ENCODE measurements around the gene KCNJ5.
"Not testable (repeated sequence)": the region's sequence is repeated elsewhere in the genome, so short reads cannot be mapped to it uniquely, and the experiment has no call there.

Gene KCNJ5

GRCh38 chr11:128915149-128915521, 24.0 kb downstream of the KCNJ5 start:
- FAIRE-seq, result no peak

DNA sequence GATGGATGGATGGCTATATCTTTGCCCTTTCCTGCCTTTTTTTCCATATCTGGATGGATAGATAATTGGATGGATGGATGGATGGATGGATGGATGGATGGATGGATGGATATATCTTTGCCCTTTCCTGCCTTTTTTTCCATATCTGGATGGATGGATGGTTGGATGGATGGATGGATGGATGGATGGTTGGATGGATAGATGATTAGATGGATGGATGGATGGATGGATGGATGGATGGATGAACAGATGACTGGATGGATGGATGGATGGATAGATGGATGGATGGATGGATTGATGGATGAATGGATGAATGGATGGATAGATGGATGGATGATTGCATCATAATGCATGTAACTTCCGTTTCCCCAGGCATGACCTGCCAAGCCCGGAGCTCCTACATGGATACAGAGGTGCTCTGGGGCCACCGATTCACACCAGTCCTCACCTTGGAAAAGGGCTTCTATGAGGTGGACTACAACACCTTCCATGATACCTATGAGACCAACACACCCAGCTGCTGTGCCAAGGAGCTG, 24.9 kb downstream of the KCNJ5 start:
- no peak for FAIRE-seq

GRCh38 chr11:128916681-128917080, 25.5 kb downstream of the KCNJ5 start:
- FAIRE-seq, result no peak

DNA sequence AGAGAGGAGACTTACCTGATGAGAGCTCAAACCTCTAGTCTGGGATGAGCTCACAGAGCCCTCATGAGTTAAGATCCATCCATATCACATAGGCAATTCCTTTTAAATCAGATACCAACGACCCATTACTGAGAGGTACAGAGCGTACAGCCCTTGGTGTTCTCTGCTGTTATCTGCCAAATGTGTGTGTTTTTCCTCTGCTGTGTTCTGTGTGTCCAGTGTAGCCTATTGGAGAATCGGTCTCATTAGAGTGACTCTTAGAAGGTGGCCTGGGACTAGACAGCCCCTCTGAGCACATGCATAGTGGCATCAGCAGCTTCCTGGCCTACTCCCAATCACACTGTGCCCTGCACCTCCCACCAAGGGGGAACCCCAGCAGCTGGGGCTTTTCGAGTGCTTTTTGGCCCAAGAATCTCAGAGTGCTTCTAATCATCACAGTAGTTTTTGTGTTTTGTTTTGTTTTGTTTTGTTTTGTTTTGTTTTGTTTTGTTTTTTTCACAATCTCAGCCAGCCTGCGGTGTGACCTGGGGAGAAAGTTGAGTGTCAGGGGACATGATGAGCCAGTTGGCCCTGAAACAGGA, 26.1 kb downstream of the KCNJ5 start:
- FAIRE-seq, result no peak

GRCh38 chr11:128919216-128919615, 28.1 kb downstream of the KCNJ5 start:
- no peak for FAIRE-seq

GRCh38 chr11:128919635-128920034, 28.5 kb downstream of the KCNJ5 start:
- not testable (repeated sequence) for FAIRE-seq

DNA sequence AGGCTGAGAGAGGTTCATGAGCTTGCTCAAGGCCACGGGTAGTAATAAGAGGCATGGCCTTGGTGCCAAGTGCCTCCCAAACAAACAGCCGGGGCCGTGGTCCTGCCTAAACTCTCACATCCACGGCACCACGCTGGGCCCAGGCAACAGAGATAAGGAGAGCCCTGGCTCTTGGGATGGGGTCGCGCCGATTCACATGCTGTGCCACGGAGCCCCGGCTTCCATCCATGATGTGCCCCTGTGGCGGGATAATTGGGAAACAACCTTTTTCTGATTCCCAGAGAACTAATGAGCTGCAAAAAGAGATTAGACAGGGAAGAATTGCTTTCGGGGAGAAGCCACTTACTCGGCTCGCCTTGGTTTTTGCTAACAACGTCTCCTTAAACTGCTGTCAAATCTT, 29.5 kb downstream of the KCNJ5 start:
- FAIRE-seq, result no peak

GRCh38 chr11:128921793-128922192, 30.6 kb downstream of the KCNJ5 start:
- no peak for FAIRE-seq

DNA sequence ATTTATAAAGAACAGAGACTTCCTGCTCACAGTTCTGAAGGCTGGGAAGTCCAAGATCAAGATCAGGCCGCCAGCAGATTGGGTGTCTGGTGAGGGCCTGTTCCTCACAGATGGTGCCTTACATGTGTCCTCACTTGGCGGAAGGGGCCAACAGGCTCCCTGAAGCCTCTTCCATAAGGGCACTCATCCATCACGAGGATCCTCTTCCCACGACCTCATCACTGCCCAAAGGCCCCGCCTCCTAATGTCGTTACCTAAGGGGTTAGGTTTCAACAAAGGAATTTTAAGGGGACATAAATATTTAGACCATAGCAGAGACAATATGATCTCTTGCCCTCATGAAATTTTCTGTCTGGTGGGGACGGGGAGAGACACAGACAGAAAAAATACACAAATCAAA, 32.9 kb downstream of the KCNJ5 start:
- no peak for FAIRE-seq

DNA sequence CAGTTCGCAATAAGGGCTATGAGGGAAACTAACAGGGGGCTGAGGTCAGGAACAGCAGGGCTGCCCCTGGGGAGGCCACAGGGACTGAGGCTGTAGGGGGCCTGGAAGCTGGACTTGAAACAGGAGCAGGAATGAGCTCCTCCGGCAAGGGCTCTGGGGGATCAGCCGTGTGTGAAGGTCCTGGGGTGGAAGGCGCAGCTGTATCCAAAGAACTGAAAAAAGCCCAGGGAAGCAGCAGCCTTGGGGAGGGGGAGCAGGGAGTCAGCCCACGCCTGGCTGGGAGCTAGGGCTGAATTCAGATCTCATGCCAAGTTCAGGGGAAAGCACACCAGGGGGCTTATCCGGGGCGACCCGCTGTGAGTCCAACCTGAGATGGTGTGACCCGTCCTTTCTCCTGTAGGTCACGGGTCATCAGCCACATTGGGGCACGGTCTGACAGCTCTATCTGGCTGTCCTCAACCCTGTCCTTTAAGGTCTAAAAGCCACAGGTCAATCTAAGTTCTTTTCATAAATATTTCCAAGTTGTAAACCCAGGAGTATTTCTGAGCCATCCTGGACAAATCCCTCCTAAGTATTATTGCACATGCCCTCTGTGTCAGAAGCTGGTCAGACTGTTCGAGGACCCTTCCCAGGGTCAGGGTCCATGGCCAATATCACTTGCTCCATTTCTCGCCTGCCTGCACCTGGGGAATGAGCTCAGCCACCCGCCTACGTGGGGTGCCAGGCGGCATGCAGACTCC, 33.5 kb downstream of the KCNJ5 start:
- FAIRE-seq, result no peak

DNA sequence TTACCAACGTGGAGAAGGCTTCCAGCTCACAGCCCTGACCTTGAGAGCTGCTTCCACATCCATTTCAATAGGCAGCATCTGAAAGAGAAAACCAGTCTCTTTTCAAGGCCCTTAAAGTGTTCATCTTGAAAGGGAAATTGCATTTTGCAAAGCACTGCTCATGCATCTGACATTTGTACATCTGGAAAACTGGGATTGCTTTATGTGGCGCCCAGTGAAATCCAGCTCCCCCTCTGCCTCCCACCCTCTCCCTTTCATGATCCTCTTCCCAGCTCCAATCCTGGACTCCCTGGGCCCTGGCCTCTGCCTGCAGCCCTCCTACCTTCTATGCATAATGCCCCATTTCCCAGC, 34.1 kb downstream of the KCNJ5 start:
- no peak for FAIRE-seq

GRCh38 chr11:128926000-128926399, 34.8 kb downstream of the KCNJ5 start:
- FAIRE-seq, result no peak

DNA sequence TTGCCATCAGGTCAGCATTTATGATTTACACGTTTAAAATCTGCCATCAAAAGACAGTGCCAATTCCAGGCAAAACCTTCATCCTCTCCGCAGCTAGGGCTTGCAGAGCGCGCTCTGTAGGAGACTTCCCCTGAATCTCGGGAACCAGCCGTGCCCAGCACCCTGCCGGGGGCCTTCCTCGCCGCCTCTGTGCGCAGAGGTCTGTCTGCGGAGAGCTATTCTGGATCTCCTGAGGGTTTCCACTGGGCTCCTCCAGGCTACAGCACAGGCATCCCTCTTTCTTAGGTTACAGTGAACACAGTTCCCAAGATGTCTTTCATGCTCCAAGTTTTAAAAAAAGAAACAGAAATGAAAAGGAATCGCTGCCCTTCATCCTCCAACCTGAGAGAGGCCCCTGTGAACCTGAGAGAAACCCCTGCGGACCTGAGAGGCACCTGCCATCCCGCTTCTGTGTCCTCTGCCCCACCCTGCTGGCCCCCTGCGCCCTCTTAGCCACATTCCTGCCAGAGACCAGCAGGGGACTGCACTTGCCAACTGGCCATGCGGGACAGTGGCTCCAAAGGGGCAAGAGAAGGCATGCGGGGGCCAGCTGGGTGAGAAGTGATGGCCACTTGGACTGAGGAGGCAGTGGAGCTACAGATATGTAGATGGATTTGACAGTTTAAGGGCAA, 35.4 kb downstream of the KCNJ5 start:
- FAIRE-seq, result no peak

- no peak for FAIRE-seq
Observed at GRCh38 chr11:128927108-128927461, 35.9 kb downstream of the KCNJ5 start.

DNA sequence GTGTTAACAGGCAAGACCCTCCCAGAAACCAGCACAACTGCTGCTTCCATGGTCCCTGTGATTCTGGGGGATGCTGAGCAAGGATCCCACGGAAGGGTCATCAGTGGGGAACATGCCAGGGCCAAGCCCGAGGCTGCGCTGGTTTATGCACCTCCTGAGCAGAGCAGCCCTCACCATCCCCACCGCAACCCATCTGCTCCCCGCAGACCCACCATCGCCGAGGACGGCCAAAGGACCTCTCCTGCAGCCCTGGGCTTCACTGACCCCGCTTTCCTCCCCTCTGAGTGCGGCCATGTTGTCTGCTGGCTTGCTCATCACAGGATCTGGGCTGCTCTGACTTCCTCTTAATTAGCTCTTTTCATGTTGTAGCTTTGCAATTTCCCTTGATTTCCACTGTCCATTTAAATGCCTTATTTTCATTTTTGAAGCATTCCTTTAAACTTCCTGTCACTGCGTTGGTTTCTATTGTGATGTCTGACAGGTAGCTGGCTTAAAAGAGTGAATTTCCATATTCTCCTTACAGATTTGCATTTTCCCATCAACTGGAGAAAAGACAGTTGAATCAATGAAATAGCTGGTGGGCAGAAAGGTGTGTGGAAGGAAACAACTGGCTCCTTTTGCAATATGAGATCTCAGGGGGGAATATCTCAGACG, 36.7 kb downstream of the KCNJ5 start:
- FAIRE-seq, result no peak

GRCh38 chr11:128928400-128928799, 37.2 kb downstream of the KCNJ5 start:
- no peak for FAIRE-seq

DNA sequence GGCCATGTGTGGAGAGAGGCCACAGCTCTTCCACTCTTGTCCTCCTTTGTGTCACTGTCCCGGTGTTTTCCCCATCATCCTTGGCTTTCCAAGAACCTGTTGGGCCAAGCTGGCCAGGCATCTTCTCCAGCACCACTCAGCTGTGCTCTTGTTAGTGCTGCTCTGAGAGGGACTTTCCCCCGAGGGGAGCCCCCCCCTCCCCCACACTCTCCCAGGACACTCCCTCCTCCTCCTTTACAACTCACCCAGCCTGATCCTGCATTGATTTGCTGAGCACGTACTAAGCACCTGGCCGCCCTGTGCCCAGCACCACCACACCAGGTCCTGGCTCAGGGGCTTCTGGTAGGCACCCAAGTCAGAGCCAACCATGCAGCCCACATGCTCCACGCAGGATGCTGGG, 38.3 kb downstream of the KCNJ5 start:
- no peak for FAIRE-seq

DNA sequence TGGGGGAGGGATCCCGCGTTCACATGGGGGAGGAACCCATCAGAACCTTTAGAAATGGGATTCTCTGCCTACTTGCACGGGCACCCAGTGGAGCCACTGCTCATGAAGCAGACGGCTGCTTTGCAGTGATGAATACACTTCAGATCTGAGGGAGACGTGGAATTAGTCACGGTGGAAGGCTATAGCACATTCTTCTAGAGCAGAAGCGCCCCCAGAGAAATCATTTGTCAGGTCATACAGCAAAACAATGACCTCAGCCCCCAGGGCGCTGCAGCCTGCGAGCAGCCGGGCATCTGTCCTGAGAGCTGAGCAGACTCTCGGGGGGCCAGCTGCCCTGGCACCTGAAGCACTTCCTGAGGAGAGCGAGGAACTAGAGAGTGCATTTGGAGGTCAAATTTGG, 38.8 kb downstream of the KCNJ5 start:
- FAIRE-seq, result no peak

DNA sequence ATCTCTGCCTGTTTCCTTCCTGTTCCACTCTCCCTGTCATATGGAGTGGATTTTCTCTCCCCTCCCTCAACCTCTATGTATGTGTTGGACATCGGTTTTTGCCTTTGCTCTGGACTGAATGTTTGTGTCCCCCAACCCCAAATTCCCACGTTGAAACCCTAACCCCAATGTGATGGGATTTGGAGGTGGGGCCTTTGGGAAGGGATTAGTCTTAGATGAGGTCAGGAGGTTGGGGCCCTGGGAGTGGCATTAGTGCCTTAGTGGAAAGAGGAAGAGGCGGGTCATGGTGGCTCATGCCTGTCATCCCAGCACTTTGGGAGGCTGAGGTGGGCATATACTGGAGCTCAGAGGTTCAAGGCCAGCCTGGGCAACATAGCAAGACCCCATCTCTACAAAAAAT, 39.9 kb downstream of the KCNJ5 start:
- FAIRE-seq, result no peak

DNA sequence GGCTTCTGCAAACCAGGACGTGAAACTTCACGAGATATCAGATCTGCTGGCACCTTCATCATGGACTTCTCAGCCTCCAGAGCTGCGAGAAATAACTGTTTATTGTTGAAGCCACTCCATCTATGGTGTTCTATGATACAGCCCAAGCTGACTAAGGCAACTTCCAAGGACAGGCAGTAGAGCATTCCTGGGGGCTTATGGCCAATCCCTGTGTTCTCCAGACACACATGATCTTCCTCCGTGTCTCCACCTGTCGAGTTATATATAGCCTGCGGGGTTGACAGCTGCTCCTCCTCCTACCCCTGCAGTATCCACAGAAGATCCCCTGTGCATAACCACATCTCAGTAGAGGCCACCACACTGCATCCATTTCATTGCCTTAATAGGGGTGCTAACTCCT, 40.5 kb downstream of the KCNJ5 start:
- no peak for FAIRE-seq

GRCh38 chr11:128933481-128934178, 42.5 kb downstream of the KCNJ5 start:
- no peak for FAIRE-seq

GRCh38 chr11:128934351-128934750, 43.2 kb downstream of the KCNJ5 start:
- no peak for FAIRE-seq

GRCh38 chr11:128934926-128935325, 43.8 kb downstream of the KCNJ5 start:
- no peak for FAIRE-seq

Measured in islet of Langerhans (tissue), 1 donor.